C4-2B (cell line): ENCODE data around the gene GNL1.

Source experiments
- ZFX ChIP-seq: fragments of 450-650 bp; IDR thresholded peaks from 2 replicates; pipeline ENCODE4 v1.6.1; 2017
- TF ChIP-seq, protein P1 (sequence below): fragments of 450-650 bp; conservative IDR thresholded peaks from 2 replicates; pipeline ENCODE4 v1.5.1; 2017; ENCODE audit warnings: mild to moderate bottlenecking

DNA sequence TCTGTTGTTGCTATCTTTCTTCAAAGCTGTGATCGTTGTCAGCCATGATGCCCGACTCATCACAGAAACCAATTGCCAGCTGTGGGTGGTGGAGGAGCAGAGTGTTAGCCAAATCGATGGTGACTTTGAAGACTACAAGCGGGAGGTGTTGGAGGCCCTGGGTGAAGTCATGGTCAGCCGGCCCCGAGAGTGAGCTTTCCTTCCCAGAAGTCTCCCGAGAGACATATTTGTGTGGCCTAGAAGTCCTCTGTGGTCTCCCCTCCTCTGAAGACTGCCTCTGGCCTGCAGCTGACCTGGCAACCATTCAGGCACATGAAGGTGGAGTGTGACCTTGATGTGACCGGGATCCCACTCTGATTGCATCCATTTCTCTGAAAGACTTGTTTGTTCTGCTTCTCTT lies 34.2 kb upstream of the GNL1 start:
- TF ChIP-seq, protein P1, sequence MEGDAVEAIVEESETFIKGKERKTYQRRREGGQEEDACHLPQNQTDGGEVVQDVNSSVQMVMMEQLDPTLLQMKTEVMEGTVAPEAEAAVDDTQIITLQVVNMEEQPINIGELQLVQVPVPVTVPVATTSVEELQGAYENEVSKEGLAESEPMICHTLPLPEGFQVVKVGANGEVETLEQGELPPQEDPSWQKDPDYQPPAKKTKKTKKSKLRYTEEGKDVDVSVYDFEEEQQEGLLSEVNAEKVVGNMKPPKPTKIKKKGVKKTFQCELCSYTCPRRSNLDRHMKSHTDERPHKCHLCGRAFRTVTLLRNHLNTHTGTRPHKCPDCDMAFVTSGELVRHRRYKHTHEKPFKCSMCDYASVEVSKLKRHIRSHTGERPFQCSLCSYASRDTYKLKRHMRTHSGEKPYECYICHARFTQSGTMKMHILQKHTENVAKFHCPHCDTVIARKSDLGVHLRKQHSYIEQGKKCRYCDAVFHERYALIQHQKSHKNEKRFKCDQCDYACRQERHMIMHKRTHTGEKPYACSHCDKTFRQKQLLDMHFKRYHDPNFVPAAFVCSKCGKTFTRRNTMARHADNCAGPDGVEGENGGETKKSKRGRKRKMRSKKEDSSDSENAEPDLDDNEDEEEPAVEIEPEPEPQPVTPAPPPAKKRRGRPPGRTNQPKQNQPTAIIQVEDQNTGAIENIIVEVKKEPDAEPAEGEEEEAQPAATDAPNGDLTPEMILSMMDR: no peak
- TF ChIP-seq ZFX: no peak
